WERI-Rb-1 (cell line): ENCODE results near the gene SPACA6.

Experiments
- DNase-seq: peaks from one replicate; pipeline ENCODE4 v3.0.0-alpha.2; 2020
- H3K27ac ChIP-seq: fragments of 250-450 bp; sonication (Bioruptor Pico); 2 replicates; pipeline ENCODE4 v1.5.1; 2020; ENCODE audit warnings: mild to moderate bottlenecking, moderate library complexity
- H3K27me3 ChIP-seq: fragments of 250-450 bp; sonication (Bioruptor Pico); 2 replicates; pipeline ENCODE4 v1.5.1; 2021; ENCODE audit warnings: mild to moderate bottlenecking, low read depth, moderate library complexity; ENCODE audit not compliant: insufficient read depth, severe bottlenecking
- H3K36me3 ChIP-seq: fragments of 250-450 bp; sonication (Bioruptor Pico); 2 replicates; pipeline ENCODE4 v1.5.1; 2020; ENCODE audit warnings: mild to moderate bottlenecking, moderate library complexity
- H3K4me3 ChIP-seq: 2 replicates; pipeline ENCODE4 v1.5.1; 2011; ENCODE audit warnings: low read depth, mild to moderate bottlenecking, control low read depth, low read length
- H3K9me3 ChIP-seq: fragments of 250-450 bp; sonication (Bioruptor Pico); 2 replicates; pipeline ENCODE4 v1.5.1; 2021; ENCODE audit warnings: mild to moderate bottlenecking, moderate library complexity; ENCODE audit not compliant: severe bottlenecking
- TF ChIP-seq, protein P1 (sequence below): IDR thresholded peaks from 2 replicates; pipeline ENCODE4 v1.5.1; 2011; ENCODE audit warnings: low read depth, mild to moderate bottlenecking, control low read depth, inconsistent platforms, low read length

Gene SPACA6

DNA sequence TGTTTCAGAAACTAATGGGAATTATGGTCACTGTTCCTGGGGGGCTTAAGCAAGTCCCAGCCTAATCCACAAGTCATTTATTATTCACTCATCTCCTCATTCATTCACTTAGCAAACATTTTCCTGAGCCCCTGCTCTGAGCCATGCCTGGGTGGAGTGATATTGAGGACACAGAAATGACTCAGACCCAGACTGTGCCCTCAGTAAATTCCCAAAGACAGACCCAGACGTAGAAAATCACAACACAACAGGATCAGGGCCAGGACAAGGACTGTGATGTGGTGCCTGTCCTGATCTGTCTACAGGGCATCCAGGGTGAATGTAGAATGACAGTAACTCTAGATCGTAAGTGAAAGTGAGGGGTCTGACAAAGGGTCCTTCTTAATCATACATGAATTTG, 7.0 kb upstream of the SPACA6 start:
- peaks cover 5% of the 10 kb centered on the region for H3K9me3 ChIP-seq
- no peaks in the 10 kb centered on the region for H3K36me3 ChIP-seq
- TF ChIP-seq, protein P1, sequence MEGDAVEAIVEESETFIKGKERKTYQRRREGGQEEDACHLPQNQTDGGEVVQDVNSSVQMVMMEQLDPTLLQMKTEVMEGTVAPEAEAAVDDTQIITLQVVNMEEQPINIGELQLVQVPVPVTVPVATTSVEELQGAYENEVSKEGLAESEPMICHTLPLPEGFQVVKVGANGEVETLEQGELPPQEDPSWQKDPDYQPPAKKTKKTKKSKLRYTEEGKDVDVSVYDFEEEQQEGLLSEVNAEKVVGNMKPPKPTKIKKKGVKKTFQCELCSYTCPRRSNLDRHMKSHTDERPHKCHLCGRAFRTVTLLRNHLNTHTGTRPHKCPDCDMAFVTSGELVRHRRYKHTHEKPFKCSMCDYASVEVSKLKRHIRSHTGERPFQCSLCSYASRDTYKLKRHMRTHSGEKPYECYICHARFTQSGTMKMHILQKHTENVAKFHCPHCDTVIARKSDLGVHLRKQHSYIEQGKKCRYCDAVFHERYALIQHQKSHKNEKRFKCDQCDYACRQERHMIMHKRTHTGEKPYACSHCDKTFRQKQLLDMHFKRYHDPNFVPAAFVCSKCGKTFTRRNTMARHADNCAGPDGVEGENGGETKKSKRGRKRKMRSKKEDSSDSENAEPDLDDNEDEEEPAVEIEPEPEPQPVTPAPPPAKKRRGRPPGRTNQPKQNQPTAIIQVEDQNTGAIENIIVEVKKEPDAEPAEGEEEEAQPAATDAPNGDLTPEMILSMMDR = no peak
- H3K27me3 ChIP-seq = peaks cover 3% of the 10 kb centered on the region
- no peak overlapping the region for H3K4me3 ChIP-seq
- DNase-seq = no peak
- H3K27ac ChIP-seq = no peak overlapping the region

DNA sequence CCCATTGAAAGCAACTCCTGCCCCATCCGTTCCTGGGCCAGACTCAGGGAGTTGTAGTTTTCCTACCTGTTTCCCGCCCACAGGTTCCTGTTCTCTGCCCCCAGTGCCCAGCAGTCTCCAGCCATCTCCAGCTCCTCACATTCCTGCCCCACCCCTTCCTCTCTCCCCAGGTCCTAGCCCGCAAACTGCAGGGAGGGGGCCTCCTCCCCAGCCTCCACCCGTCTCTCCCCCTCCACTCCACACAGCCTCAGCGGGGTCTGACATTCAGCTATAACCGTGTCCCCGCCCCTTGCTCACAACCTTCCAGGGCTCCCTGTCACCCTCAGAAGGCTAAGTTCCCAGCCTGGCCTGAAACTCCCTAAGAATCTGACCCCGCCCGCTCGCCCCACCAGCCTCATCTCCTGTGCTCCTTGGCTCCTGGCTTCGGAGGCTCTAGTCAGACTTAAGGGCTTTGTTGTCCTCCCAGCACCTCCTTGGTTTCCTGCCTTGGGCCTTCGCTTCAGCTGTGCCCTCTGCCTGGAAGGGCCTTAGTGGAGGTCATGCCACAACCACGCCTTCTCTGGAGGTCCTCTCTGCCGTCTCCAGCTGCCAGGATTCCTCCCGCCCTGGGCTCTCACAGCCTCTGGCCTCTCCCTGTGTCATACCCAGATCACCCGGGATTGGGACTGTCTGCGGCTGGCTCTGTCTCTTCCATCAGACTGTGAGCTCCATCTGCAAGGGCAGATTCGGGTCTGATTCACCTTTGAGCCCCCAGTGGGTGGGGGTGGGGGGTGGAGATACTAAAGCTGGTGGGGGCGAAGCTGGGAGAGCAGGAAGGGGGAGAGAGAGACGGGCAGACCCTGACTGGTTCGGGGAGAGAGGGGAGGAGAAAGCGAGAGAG, 5.1 kb upstream of the SPACA6 start:
- peak overlapping the region; percentile 83 for H3K27ac ChIP-seq
- peak overlapping the region; percentile 82 for H3K4me3 ChIP-seq
- peak; percentile 59 for DNase-seq
- peaks cover 5% of the 10 kb centered on the region for H3K9me3 ChIP-seq
- no peaks in the 10 kb centered on the region for H3K27me3 ChIP-seq
- peaks cover 1% of the 10 kb centered on the region; the same call in 1 of the 2 replicates for H3K36me3 ChIP-seq
- TF ChIP-seq, protein P1 = no peak

DNA sequence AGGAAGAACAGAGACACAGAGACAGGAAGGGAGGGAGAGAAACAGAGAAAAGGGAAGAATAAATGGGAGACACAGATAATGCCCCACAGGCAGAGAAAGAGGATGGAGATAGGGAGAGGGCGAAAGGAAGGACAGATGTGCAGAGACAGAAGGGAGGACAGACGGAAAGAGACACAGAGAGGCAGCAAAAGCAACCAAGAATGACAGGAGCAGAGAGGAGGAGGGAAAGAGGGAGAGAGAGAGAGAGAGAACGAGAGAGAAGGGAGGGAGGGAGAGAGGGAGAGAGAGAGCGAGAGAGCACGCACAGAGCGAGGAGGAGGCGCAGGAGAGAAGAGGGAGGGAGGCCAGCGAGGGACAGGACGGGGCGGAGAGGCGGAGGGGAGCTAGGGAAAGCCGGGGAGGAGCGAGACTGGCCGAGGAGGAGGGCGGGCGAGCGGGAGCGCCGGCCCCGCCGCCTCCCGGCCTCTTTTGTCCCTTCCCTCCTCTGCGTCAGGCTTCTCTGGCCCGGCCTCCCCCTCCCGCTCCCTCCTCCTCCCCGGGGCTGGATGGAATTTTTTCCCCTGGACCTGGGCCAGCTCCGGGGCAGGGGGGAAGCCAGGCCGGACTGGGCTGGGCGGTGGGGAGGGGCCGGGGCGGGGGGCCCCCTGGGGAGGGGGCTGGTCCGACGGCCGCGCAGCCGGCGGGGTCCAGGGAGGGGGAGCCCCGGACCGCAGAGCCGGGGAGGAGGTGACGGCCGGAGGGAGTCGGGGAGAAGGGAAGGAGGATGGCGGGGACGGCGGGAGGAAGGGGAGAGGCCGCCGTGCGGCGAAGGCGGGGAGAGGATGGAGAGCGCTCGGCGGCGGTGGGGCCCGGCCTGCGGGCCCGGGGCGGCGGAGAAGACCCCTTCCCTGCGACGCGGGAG, 4.2 kb upstream of the SPACA6 start:
- H3K27ac ChIP-seq = peak overlapping the region; percentile 83
- H3K9me3 ChIP-seq = peaks cover 5% of the 10 kb centered on the region
- H3K27me3 ChIP-seq = no peaks in the 10 kb centered on the region
- peak; percentile 81 for DNase-seq
- H3K4me3 ChIP-seq = peak overlapping the region; percentile 82
- H3K36me3 ChIP-seq = peaks cover 10% of the 10 kb centered on the region
- TF ChIP-seq, protein P1 = no peak

DNA sequence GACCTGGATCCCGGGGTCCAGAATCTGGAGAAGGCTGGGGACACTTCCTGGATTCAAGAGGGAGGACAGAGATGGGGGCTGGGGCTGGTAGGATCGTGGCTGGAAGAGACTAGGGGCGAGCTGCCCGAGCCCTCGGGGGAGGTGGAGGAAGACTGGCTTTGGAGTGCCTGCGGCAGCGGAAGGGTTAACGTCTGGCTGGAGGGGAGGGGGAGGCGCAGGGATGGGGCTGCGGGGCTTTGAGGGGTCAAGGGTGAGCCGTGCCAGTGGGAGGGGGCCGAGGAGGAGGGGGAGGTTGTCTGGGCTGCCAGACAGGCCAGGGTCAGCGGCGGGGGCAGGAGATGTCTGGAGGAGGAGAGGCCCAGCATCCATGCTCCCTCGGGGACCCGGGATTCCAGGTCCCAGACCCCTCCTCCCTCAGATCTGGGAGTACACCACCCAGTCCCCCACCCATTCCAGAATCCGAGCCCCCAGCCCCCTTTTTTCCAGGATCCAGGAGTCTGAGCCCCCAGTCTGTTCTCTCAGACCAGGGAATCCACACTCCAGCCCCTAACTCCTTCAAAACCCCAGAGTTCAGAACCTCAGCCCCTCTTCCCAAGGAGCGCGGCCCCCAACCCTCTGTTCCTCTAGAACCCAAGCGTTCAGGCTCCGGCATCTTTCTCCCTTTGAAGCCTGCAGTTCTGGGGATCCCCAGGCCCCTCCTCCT, 3.2 kb upstream of the SPACA6 start:
- H3K27me3 ChIP-seq = no peaks in the 10 kb centered on the region
- peak overlapping the region; percentile 83 for H3K27ac ChIP-seq
- H3K36me3 ChIP-seq = peaks cover 20% of the 10 kb centered on the region
- H3K9me3 ChIP-seq = peaks cover 5% of the 10 kb centered on the region
- TF ChIP-seq, protein P1 = no peak
- DNase-seq = peak; percentile 76
- H3K4me3 ChIP-seq = peak overlapping the region; percentile 82

DNA sequence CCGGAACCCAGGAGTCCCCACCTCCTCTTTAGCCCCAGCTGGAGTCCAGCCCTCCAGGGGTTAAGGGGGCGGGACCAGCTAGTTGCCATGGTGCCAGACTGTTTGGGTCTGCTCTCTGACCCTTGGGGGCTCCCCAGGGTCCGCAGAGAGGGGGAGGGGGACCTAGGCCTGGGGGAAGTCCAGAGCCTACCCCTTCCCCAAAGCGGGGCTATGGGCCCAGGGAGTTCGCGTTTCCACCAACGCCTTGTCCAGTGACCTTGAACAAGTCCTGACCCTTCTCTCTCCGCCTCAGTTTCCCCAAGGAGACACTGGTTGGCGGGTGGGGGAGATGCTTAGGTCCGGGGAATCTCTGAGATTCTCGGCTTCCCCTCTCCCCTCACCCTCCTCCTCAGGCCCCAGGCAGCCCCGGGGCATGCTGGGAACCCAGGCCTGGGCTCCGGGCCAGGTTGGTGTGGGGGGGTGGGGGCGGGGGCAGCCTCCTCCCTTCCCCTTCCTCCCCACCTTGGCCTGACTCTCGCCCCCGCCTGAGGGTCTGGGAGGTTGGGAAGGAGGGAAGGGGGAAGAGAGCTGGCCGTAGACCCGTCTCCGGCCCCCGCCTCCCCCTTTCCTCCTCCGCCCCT, 2.6 kb upstream of the SPACA6 start:
- Histone ChIP-seq H3K9me3 (peaks cover 3% of the 10 kb centered on the region), H3K36me3 (peaks cover 27% of the 10 kb centered on the region), H3K4me3 (peak overlapping the region; percentile 82), H3K27ac (peak overlapping the region; percentile 83), H3K27me3 (no peaks in the 10 kb centered on the region)
- peak; percentile 67 for DNase-seq
- TF ChIP-seq, protein P1 = no peak
